Activated naive CD4-positive, alpha-beta T cell treated with Interleukin-2 at 50 U/mL for 16 hours (primary cell): Measurements from ENCODE around the gene ACTR6.

Experiments used
- DNase-seq: peaks from one replicate; pipeline ENCODE4 v3.0.0-alpha.2; 2020

Gene ACTR6

GRCh38 chr12:100268835-100269564 lies 68.4 kb downstream of the ACTR6 start:
- DNase-seq, result no peak

GRCh38 chr12:100273782-100274181 lies 73.2 kb downstream of the ACTR6 start:
- DNase-seq, result no peak
